BJ (cell line): ENCODE results near the gene TFCP2. TPM values are rescaled to one million over a fixed set of nuclear protein-coding genes. Genes with fewer than 3 reads are reported as not detected.

Experiments
- CTCF ChIA-PET: fragments of 350-600 bp; formaldehyde crosslinking; extraction: SDS; loops from one replicate; lab custom pipeline; 2021; ENCODE audit warnings: antibody characterized with exemption, inconsistent platforms; lab: Yijun Ruan, JAX
- POLR2A ChIA-PET: fragments of 300-600 bp; sonication (Branson Sonifier 250); formaldehyde crosslinking; extraction: SDS; loops from one replicate; lab custom pipeline; 2021; ENCODE audit warnings: antibody characterized with exemption; lab: Charles Lee
- DNase-seq: peaks from one replicate; pipeline ENCODE4 v3.0.0-alpha.2; 2011; ENCODE audit warnings: low read depth
- H3K27me3 ChIP-seq: 2 replicates; pipeline ENCODE4 v1.6.0; 2011; ENCODE audit warnings: low read length; ENCODE audit not compliant: control insufficient read depth, insufficient read depth
- H3K36me3 ChIP-seq: 2 replicates; pipeline ENCODE4 v1.5.1; 2011; ENCODE audit warnings: low read length; ENCODE audit not compliant: control insufficient read depth, insufficient read depth
- H3K4me3 ChIP-seq: 2 replicates; pipeline ENCODE4 v1.5.1; 2011; ENCODE audit warnings: low read depth, mild to moderate bottlenecking, control low read depth, low read length
- polyA plus RNA-seq: library from polyadenylated mRNA; depleted of rRNA; stranded (reverse); fragments of >200 nt; gene quantifications from 2 replicates; pipeline ENCODE4 v1.2.3, GENCODE V29; 2011
- TF ChIP-seq, protein P1 (sequence below): IDR thresholded peaks from 2 replicates; pipeline ENCODE4 v1.5.1; 2011; ENCODE audit warnings: low read depth, mild to moderate bottlenecking, control low read depth, inconsistent platforms, low read length, moderate library complexity; ENCODE audit not compliant: insufficient read depth

TFCP2 gene
- polyA plus RNA-seq, 1 experiment: 11.4 TPM

DNA sequence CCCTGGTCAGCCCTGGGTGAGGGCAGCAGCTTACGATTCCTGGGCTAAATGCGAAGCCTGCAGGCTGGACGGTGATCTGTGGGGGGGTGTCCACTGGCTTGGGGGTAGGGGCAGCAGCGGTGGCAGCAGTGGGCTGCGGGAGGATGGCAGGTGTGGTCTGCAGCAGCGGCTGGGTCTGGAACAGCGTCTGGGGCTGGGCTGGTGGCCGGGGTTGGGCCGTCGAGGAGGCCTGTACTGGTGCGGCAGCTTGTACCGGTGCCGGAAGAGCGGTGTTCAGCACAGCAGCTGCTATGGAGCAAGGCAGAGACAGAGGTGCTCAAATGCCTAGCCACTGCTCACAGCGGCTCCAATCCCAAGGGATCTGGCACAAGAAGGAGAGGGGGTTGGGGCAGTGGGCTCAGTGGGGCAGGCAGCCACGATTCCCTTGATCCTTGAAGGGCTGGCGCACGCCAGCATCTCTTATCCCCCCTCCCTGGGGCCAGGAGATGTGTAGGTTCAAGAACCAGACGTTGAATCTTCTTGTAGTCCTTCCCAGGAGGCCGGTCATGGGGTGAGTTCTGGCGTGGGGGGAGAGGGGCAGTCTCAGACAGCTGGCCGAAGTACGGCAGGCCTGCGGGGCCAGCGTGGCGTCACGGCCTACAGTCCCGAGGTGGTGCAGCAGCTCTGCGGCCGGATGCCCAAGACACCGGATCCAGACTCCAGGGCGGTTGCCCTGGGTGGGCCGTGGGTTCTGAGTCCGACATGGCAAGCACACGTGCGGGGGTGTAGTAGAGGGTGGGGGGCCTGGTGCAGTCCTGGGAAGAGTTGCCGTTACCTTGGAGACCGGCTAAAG lies 25.0 kb upstream of the TFCP2 start:
- no peaks in the 10 kb centered on the region for H3K27me3 ChIP-seq
- POLR2A ChIA-PET: no interaction called here
- no peak for DNase-seq
- no peak overlapping the region for H3K4me3 ChIP-seq
- CTCF ChIA-PET: interaction anchor here (0.8 kb wide), 1 partner anchor 143 kb away, joined by 3 read pairs; no protein-coding TSS in a partner anchor
- TF ChIP-seq, protein P1, sequence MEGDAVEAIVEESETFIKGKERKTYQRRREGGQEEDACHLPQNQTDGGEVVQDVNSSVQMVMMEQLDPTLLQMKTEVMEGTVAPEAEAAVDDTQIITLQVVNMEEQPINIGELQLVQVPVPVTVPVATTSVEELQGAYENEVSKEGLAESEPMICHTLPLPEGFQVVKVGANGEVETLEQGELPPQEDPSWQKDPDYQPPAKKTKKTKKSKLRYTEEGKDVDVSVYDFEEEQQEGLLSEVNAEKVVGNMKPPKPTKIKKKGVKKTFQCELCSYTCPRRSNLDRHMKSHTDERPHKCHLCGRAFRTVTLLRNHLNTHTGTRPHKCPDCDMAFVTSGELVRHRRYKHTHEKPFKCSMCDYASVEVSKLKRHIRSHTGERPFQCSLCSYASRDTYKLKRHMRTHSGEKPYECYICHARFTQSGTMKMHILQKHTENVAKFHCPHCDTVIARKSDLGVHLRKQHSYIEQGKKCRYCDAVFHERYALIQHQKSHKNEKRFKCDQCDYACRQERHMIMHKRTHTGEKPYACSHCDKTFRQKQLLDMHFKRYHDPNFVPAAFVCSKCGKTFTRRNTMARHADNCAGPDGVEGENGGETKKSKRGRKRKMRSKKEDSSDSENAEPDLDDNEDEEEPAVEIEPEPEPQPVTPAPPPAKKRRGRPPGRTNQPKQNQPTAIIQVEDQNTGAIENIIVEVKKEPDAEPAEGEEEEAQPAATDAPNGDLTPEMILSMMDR: no peak
- H3K36me3 ChIP-seq: 0 out of 2 replicates have a peak, but pooled peaks cover 3% of the 10 kb centered on the region

DNA sequence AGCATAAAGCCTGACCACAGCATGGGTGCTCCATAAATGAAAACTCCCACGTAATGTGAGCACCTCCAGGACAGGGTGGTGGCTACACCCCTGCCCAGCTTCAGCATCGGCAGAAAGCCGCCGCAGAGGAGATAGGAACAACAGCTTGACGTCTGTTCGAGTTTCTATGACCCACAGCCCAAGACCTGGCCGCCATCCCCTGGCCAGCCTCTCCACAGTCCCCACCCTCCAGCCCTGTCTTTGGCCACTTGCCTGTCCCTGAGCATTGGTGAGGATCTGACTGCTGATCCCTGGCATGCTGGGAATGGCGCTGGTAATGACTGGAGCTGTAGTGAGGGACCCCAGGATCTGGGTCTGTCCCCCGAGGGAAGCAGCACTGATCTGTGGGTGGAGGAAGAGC lies 23.6 kb upstream of the TFCP2 start:
- no peak for DNase-seq
- H3K4me3 ChIP-seq: no peak overlapping the region
- H3K36me3 ChIP-seq: 0 out of 2 replicates have a peak, but pooled peaks cover 3% of the 10 kb centered on the region
- ChIA-PET POLR2A (no interaction called here), CTCF (no interaction called here)
- TF ChIP-seq, protein P1: no peak
- no peaks in the 10 kb centered on the region for H3K27me3 ChIP-seq

DNA sequence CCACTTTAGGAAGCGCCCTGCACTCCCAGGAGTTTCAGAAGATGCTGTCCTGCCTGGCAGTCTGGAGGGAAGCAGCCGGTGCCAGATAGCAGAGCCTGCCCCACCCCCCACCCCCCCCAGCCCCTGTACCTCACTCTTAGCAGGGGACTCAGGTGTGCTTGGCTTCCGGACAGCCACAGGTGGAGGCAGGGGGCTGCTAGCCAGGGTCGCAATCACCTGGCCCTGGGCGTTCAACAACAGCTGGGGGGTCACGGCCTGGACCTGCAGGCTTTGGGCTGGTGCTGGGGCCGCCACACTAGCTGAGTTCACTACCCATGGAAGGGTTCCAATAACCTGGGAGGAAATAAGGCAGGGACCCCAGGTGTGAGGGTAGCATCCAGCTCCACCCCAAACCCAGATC lies 22.9 kb upstream of the TFCP2 start:
- ChIA-PET CTCF (no interaction called here), POLR2A (no interaction called here)
- TF ChIP-seq, protein P1: no peak
- Histone ChIP-seq H3K36me3 (0 out of 2 replicates have a peak, but pooled peaks cover 3% of the 10 kb centered on the region), H3K27me3 (no peaks in the 10 kb centered on the region), H3K4me3 (no peak overlapping the region)
- no peak for DNase-seq

DNA sequence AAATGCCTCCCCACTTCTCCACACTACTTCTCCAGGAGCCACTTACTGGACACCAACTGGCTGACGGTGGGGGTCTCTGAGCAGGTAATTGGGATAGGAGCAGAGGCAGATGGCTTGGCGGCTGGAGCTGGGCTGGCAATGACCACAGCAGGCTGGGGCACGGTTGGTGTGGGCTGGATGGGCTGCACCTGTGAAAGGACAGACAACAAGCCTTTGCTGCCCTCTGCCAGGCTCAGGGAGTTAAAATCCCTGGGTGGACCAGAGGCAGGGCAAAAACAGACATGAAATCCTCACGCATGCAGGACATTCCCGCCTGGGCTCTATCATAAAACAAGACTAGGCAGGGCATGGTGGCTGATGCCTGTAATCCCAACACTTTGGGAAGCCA lies 19.3 kb upstream of the TFCP2 start:
- ChIA-PET CTCF (interaction anchor here (0.9 kb wide), 1 partner anchor 149 kb away, joined by 3 read pairs; no protein-coding TSS in a partner anchor), POLR2A (no interaction called here)
- no peak overlapping the region for H3K4me3 ChIP-seq
- TF ChIP-seq, protein P1: no peak
- H3K36me3 ChIP-seq: no peaks in the 10 kb centered on the region; the same call in 1 of the 2 replicates
- DNase-seq: no peak
- no peaks in the 10 kb centered on the region for H3K27me3 ChIP-seq

DNA sequence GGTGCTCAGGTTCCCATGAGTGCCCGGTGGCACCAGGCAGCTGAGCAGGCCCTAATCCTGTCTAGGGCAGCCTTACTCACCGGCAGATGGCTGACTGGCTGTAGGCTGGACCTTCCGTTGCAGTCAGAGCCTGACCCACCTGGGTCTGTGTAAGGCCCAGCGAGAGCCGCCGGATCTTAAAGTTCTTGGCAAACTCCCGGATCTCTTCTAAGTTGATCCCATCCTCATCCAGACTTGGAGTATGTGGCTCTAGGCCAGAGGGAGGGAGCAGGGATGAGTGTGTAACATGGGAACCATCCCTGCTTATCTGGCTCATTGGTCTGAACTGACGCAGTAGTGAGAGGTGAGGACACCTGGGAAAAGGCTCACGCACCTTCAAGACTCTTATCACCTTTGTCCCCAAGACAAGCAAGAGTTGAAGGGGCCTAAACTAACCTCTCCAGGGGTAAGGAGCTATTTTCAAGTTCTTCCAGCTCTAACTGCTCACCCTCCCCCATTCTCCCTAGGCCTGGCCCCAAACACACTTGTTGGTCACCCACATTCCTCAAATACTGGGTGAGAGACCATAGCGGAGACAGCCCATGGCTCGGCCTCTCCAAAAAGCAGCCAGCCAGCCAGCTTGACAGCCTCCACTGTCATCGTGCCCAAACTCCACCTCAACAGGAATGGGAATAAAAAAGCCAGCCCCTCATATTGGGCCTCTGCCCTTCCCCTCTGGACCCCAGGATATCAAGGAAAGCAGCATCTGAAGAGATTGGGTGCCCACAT lies 18.8 kb upstream of the TFCP2 start:
- POLR2A ChIA-PET: no interaction called here
- Histone ChIP-seq H3K36me3 (no peaks in the 10 kb centered on the region; the same call in 1 of the 2 replicates), H3K27me3 (no peaks in the 10 kb centered on the region), H3K4me3 (no peak overlapping the region)
- CTCF ChIA-PET: interaction anchor here (0.9 kb wide), 1 partner anchor 150 kb away, joined by 3 read pairs; no protein-coding TSS in a partner anchor
- TF ChIP-seq, protein P1: no peak
- DNase-seq: no peak
